ENCODE measurements around the gene DBNL.

DBNL gene

DNA sequence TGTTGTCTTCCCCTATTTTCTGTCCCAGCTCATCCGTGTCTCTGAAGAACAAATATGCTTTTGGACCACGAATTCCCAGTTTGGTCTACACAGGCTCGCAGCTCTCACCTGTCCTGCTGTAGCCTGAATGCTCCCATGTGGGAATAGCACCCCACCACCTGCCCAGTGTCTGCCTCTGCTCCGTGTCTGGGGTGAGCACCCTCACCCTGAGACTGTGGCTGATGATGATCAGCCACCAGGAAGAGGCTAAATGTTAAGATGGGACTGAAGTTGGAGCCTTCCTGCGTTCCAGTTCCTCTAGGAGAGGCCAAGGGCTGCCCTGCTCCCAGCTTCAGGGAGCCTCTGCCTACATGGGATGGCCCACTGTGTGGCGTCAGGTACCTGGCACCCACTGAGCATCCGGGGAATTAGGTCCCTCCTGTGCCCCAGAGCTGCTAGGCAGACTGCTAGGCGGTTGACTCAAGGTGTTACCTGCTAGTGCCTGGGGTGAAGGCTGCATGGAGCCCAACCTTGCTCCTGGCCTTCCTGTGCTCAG lies 17.2 kb downstream of the DBNL start:
- no peak for DNase-seq (ENCODE audit: extremely low spot score)
- TF ChIP-seq ARNT (IDR thresholded peaks at IDR 0.05) = no peak
- TF ChIP-seq L3MBTL2 (conservative IDR thresholded peaks at IDR 0.05) = no peak
- TF ChIP-seq ZNF384 (IDR thresholded peaks at IDR 0.05) = no peak
- ChIA-PET POLR2A (interaction anchor here (0.8 to 1.4 kb wide), 2 partner anchors 10 to 18 kb away, joined by 3 read pairs; no protein-coding TSS in a partner anchor), CTCF (interaction anchor here (0.6 kb wide), 1 partner anchor 10 kb away, joined by 3 read pairs; no protein-coding TSS in a partner anchor)

GRCh38 chr7:44062180-44062902 lies 17.8 kb downstream of the DBNL start:
- no peak for DNase-seq (ENCODE audit: extremely low spot score)
- ChIA-PET POLR2A (interaction anchor here (0.8 to 1.9 kb wide), 3 partner anchors 10 to 19 kb away, joined by 3 to 9 read pairs (median 3); no protein-coding TSS in a partner anchor), CTCF (no interaction called here)
- TF ChIP-seq L3MBTL2 (conservative IDR thresholded peaks at IDR 0.05) = no peak
- no peak for TF ChIP-seq FOXM1 (IDR thresholded peaks at IDR 0.05; ENCODE audit: borderline replicate concordance)
- no peak for TF ChIP-seq SUZ12 (IDR thresholded peaks at IDR 0.05)
- TF ChIP-seq TARDBP (IDR thresholded peaks at IDR 0.05) = no peak
- no peak for TF ChIP-seq BHLHE40 (IDR thresholded peaks at IDR 0.05; ENCODE audit: borderline replicate concordance)
- TF ChIP-seq LEF1 (IDR thresholded peaks at IDR 0.05; ENCODE audit: borderline replicate concordance) = no peak
- TF ChIP-seq FOXA1 (IDR thresholded peaks at IDR 0.05) = no peak
- TF ChIP-seq SP1 (IDR thresholded peaks at IDR 0.05) = no peak
- TF ChIP-seq ELF4 (IDR thresholded peaks at IDR 0.05) = no peak
- TF ChIP-seq PKNOX1 (IDR thresholded peaks at IDR 0.05) = no peak
- TF ChIP-seq HDGF (IDR thresholded peaks at IDR 0.05; ENCODE audit: borderline replicate concordance) = no peak
- TF ChIP-seq ARNT (IDR thresholded peaks at IDR 0.05) = no peak
- TF ChIP-seq FOXK2 (IDR thresholded peaks at IDR 0.05) = no peak
- TF ChIP-seq NFRKB (IDR thresholded peaks at IDR 0.05) = no peak
- no peak for TF ChIP-seq CTBP1 (IDR thresholded peaks at IDR 0.05; ENCODE audit: borderline replicate concordance)
- TF ChIP-seq ZNF384 (IDR thresholded peaks at IDR 0.05) = no peak

DNA sequence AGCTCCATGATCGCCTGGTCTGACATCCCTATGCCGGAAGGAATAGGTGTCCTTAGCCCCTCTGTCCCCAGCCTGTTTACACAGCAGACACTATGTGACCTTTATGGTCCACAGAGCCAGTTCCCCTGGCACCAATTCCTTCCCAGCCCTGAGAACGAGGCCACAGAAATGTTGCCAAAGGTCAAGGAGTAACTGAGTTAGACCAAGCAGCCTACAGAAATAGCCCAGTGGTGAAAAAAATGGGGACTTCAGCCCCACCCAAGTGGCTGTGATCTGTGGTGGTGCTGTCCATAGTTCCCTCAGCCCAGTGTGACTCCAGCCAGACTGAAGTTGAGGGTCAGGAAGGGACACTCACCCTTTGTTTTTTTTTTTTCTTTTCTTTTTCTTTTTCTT lies 18.4 kb downstream of the DBNL start:
- TF ChIP-seq ZNF384 (IDR thresholded peaks at IDR 0.05) (no peak), FOXK2 (IDR thresholded peaks at IDR 0.05) (no peak)
- POLR2A ChIA-PET = interaction anchor here (1.4 to 1.9 kb wide), 3 partner anchors 9 to 18 kb away, joined by 3 to 9 read pairs (median 7); partner anchors contain the start of gene DBNL
- DNase-seq (ENCODE audit: extremely low spot score) = no peak
- CTCF ChIA-PET = no interaction called here

GRCh38 chr7:44063547-44063893 lies 19.0 kb downstream of the DBNL start:
- ChIA-PET CTCF (no interaction called here), POLR2A (interaction anchor here (1.9 kb wide), 2 partner anchors 16 to 19 kb away, joined by 7 to 9 read pairs; partner anchors contain the start of gene DBNL)
- DNase-seq (ENCODE audit: extremely low spot score) = no peak
- TF ChIP-seq FOXA1 (IDR thresholded peaks at IDR 0.05) = no peak
- no peak for TF ChIP-seq PKNOX1 (IDR thresholded peaks at IDR 0.05)
- TF ChIP-seq BHLHE40 (IDR thresholded peaks at IDR 0.05; ENCODE audit: borderline replicate concordance) = no peak
- TF ChIP-seq ARNT (IDR thresholded peaks at IDR 0.05) = no peak
- no peak for TF ChIP-seq SUZ12 (IDR thresholded peaks at IDR 0.05)
- TF ChIP-seq L3MBTL2 (conservative IDR thresholded peaks at IDR 0.05) = no peak
- no peak for TF ChIP-seq FOXM1 (IDR thresholded peaks at IDR 0.05; ENCODE audit: borderline replicate concordance)
- no peak for TF ChIP-seq HDGF (IDR thresholded peaks at IDR 0.05; ENCODE audit: borderline replicate concordance)
- no peak for TF ChIP-seq SP1 (IDR thresholded peaks at IDR 0.05)
- no peak for TF ChIP-seq LEF1 (IDR thresholded peaks at IDR 0.05; ENCODE audit: borderline replicate concordance)
- no peak for TF ChIP-seq ZNF384 (IDR thresholded peaks at IDR 0.05)
- TF ChIP-seq NFRKB (IDR thresholded peaks at IDR 0.05) = no peak

DNA sequence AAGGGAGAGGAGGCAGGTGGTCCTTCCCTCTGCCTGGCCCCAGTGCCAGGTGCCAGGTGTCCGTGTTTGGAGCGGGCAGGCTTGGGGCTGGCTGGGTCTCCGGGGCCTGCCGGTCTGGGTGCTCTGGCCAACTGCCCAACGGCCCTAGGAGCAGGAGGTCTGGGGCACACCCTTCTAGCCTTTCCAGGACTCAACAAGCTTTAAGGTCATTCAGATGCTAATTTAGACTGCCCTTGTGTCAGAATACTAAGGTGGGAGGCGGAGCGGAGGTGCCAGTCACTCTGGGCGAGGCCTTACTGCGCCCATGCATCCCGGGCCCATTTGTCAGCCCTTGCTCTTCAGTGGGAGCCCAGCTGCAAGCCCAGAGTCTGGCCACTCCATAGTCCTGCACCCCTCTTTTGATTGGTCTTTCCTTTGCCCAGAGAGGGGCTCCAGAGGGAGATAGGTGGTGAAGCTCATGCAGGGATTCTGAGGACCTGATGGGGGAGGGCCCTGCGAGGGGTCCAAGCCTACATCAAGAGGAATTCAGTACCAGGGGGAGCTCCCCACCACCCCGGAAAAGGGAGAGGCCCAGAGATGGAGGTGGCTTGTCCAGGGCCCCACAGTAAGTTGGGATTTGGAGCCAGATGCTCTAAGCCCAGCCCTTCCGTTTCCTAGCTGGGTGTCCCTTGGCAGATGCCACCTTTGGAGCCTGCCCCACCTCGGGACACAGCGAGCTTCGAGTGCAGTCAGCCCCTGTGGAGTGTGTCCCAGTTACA lies 19.6 kb downstream of the DBNL start:
- CTCF ChIA-PET = no interaction called here
- POLR2A ChIA-PET = interaction anchor here (1.9 kb wide), 2 partner anchors 16 to 19 kb away, joined by 7 to 9 read pairs; partner anchors contain the start of gene DBNL
- no peak for DNase-seq (ENCODE audit: extremely low spot score)
- TF ChIP-seq FOXA1 (IDR thresholded peaks at IDR 0.05) (no peak), SP1 (IDR thresholded peaks at IDR 0.05) (no peak), SUZ12 (IDR thresholded peaks at IDR 0.05) (no peak), TARDBP (IDR thresholded peaks at IDR 0.05) (no peak), ARNT (IDR thresholded peaks at IDR 0.05) (no peak), NFRKB (IDR thresholded peaks at IDR 0.05) (no peak), FOXK2 (IDR thresholded peaks at IDR 0.05) (no peak), HDGF (IDR thresholded peaks at IDR 0.05; ENCODE audit: borderline replicate concordance) (no peak), BHLHE40 (IDR thresholded peaks at IDR 0.05; ENCODE audit: borderline replicate concordance) (no peak), PKNOX1 (IDR thresholded peaks at IDR 0.05) (no peak), ZNF384 (IDR thresholded peaks at IDR 0.05) (no peak), LEF1 (IDR thresholded peaks at IDR 0.05; ENCODE audit: borderline replicate concordance) (no peak)

All from HEK293T (cell line).